GM18499 (cell line): ENCODE data around the gene UGT2B7.
"Not testable (repeated sequence)": the region's sequence is repeated elsewhere in the genome, so short reads cannot be mapped to it uniquely, and the experiment has no call there.

Experiments used
- ATAC-seq: cut with Tn5 transposase; IDR thresholded peaks from one replicate; pipeline ENCODE4 v1.9.1; 2021; ENCODE audit warnings: moderate number of reproducible peaks; ENCODE audit not compliant: insufficient read depth, unreplicated experiment

UGT2B7 gene

GRCh38 chr4:69096111-69096656 is at the start of gene UGT2B7:
Gene UGT2B7 (plus strand): TSS chr4:69096474. CDS start chr4:69096521, 47 bp downstream.
- ATAC-seq, result no peak

GRCh38 chr4:69049860-69050259 is 46.4 kb upstream of the UGT2B7 start:
- no peak for ATAC-seq

- not testable (repeated sequence) for ATAC-seq
These were observed 45.3 kb upstream of the UGT2B7 start for GRCh38 chr4:69050853-69051575.

- ATAC-seq, result no peak
These were observed 44.7 kb upstream of the UGT2B7 start for GRCh38 chr4:69051576-69051943.

GRCh38 chr4:69053309-69053885 is 42.9 kb upstream of the UGT2B7 start:
- not testable (repeated sequence) for ATAC-seq

- not testable (repeated sequence) for ATAC-seq
These were observed 42.2 kb upstream of the UGT2B7 start for GRCh38 chr4:69054033-69054432.

GRCh38 chr4:69054578-69055200 is 41.6 kb upstream of the UGT2B7 start:
- no peak for ATAC-seq

GRCh38 chr4:69056150-69056549 is 40.1 kb upstream of the UGT2B7 start:
- no peak for ATAC-seq

- ATAC-seq, result no peak
These were observed 39.2 kb upstream of the UGT2B7 start for GRCh38 chr4:69056921-69057550.

- ATAC-seq, result peak; percentile 63
These were observed 38.5 kb upstream of the UGT2B7 start for GRCh38 chr4:69057620-69058409.

- ATAC-seq, result no peak
These were observed 37.7 kb upstream of the UGT2B7 start for GRCh38 chr4:69058410-69059059.

- no peak for ATAC-seq
These were observed 35.5 kb upstream of the UGT2B7 start for GRCh38 chr4:69060651-69061308.

GRCh38 chr4:69064391-69064790 is 31.9 kb upstream of the UGT2B7 start:
- no peak for ATAC-seq

- no peak for ATAC-seq
These were observed 29.3 kb upstream of the UGT2B7 start for GRCh38 chr4:69066945-69067344.

GRCh38 chr4:69069085-69069484 is 27.2 kb upstream of the UGT2B7 start:
- ATAC-seq, result no peak

GRCh38 chr4:69070590-69070989 is 25.7 kb upstream of the UGT2B7 start:
- ATAC-seq, result no peak

GRCh38 chr4:69071286-69071685 is 25.0 kb upstream of the UGT2B7 start:
- no peak for ATAC-seq

- no peak for ATAC-seq
These were observed 22.9 kb upstream of the UGT2B7 start for GRCh38 chr4:69073375-69073774.
